Neuronal stem cell (in vitro differentiated cells): ENCODE results near the gene AGAP1.

Experiments
- DNase-seq: peaks from one replicate; pipeline ENCODE4 v3.0.0-alpha.2; 2013; ENCODE audit warnings: low spot score
- H2AFZ ChIP-seq: one replicate; pipeline ENCODE4 v1.6.1; 2013; ENCODE audit warnings: mild to moderate bottlenecking, low read length, inconsistent platforms
- H2AK5ac ChIP-seq: 2 replicates; pipeline ENCODE4 v1.6.1; 2013; ENCODE audit warnings: low read depth, mild to moderate bottlenecking, inconsistent platforms, low read length, moderate library complexity, mixed read lengths
- H2BK120ac ChIP-seq: 2 replicates; pipeline ENCODE4 v1.6.1; 2013; ENCODE audit warnings: low read depth, mild to moderate bottlenecking, inconsistent platforms, low read length, moderate library complexity, mixed read lengths
- H2BK12ac ChIP-seq: one replicate; pipeline ENCODE4 v1.6.1; 2013; ENCODE audit warnings: low read length, inconsistent platforms
- H2BK15ac ChIP-seq: 2 replicates; pipeline ENCODE4 v1.6.1; 2013; ENCODE audit warnings: mild to moderate bottlenecking, low read length, inconsistent platforms, mixed read lengths
- H2BK5ac ChIP-seq: one replicate; pipeline ENCODE4 v1.6.1; 2013; ENCODE audit warnings: inconsistent platforms, mild to moderate bottlenecking, low read length, moderate library complexity
- H3K14ac ChIP-seq: one replicate; pipeline ENCODE4 v1.6.1; 2013; ENCODE audit warnings: low read length, inconsistent platforms
- H3K18ac ChIP-seq: 2 replicates; pipeline ENCODE4 v1.6.1; 2013; ENCODE audit warnings: low read length, inconsistent platforms
- H3K23ac ChIP-seq: 2 replicates; pipeline ENCODE4 v1.6.1; 2013; ENCODE audit warnings: low read depth, mild to moderate bottlenecking, mixed read lengths, low read length, inconsistent platforms; ENCODE audit not compliant: poor library complexity
- H3K27ac ChIP-seq: replicated peaks from 3 replicates; pipeline ENCODE4 v1.5.1; 2013; ENCODE audit warnings: low read length, inconsistent platforms
- H3K27me3 ChIP-seq, 3 experiments: 2 replicates each; pipeline ENCODE4 v1.6.1; 2013; ENCODE audit warnings: low read length in 3 of 3, mild to moderate bottlenecking in 2 of 3, inconsistent platforms in 1 of 3, low read depth in 1 of 3, mixed read lengths in 1 of 3, moderate library complexity in 1 of 3; ENCODE audit not compliant: control insufficient read depth in 3 of 3, insufficient read depth in 3 of 3
- H3K36me3 ChIP-seq, 2 donors: replicated peaks in 1 of 2; 2 replicates each; pipeline ENCODE4 v1.6.1; 2013; ENCODE audit warnings: low read length in 2 of 2; ENCODE audit not compliant: control insufficient read depth in 2 of 2, insufficient read depth in 2 of 2
- H3K4ac ChIP-seq: 2 replicates; pipeline ENCODE4 v1.6.1; 2013; ENCODE audit warnings: inconsistent platforms, mild to moderate bottlenecking, low read length, moderate library complexity
- H3K4me1 ChIP-seq, 2 donors: 1 replicate in 1 of 2; 2 replicates in 1 of 2; pipeline ENCODE4 v1.6.1; 2013; ENCODE audit warnings: low read length in 2 of 2, low read depth in 1 of 2; ENCODE audit not compliant: control insufficient read depth in 2 of 2, insufficient read depth in 1 of 2
- H3K4me2 ChIP-seq: one replicate; pipeline ENCODE4 v1.6.1; 2013; ENCODE audit warnings: mild to moderate bottlenecking, low read length, inconsistent platforms; ENCODE audit not compliant: insufficient read depth, poor library complexity, severe bottlenecking
- H3K4me3 ChIP-seq, 2 donors: 2 replicates each; pipeline ENCODE4 v1.5.1; 2013; ENCODE audit warnings: low read length in 2 of 2, mild to moderate bottlenecking in 2 of 2, inconsistent platforms in 1 of 2, moderate library complexity in 1 of 2
- H3K79me1 ChIP-seq: one replicate; pipeline ENCODE4 v1.6.1; 2013; ENCODE audit warnings: low read depth, mild to moderate bottlenecking, inconsistent platforms, low read length, moderate library complexity
- H3K9ac ChIP-seq: one replicate; pipeline ENCODE4 v1.6.1; 2013; ENCODE audit warnings: mild to moderate bottlenecking, low read depth, low read length, inconsistent platforms; ENCODE audit not compliant: poor library complexity
- H3K9me3 ChIP-seq, 2 donors: replicated peaks in 1 of 2; 2 replicates each; pipeline versions ENCODE3 to v1.6.1; 2013; ENCODE audit warnings: low read length in 2 of 2, mild to moderate bottlenecking in 2 of 2, inconsistent platforms in 1 of 2, low read depth in 1 of 2, mixed read lengths in 1 of 2, moderate library complexity in 1 of 2; ENCODE audit not compliant: control insufficient read depth in 2 of 2, insufficient read depth in 1 of 2
- H4K8ac ChIP-seq: one replicate; pipeline ENCODE4 v1.6.1; 2013; ENCODE audit warnings: low read depth, mild to moderate bottlenecking, inconsistent platforms, low read length, moderate library complexity
- H4K91ac ChIP-seq: one replicate; pipeline ENCODE4 v1.6.1; 2013; ENCODE audit warnings: low read length, low read depth, mild to moderate bottlenecking, inconsistent platforms; ENCODE audit not compliant: poor library complexity
- WGBS, 2 donors: extraction: QIAGEN DNeasy Blood & Tissue Kit; methylation state at CpG; one replicate each; pipeline ENCODE4 v1.1.7; 2013; ENCODE audit warnings: missing lambda C conversion rate in 2 of 2, mixed read lengths in 1 of 2; ENCODE audit not compliant: insufficient read length in 2 of 2, insufficient replicate concordance in 1 of 2; ENCODE audit errors: extremely low coverage in 2 of 2; 5-methylcytosine and 5-hydroxymethylcytosine counted together

The AGAP1 gene

GRCh38 chr2:235722869-235723268 lies 229.0 kb downstream of the AGAP1 start:
- Histone ChIP-seq H2BK15ac (no peak overlapping the region), H3K9ac (no peak overlapping the region), H3K4me2 (no peak overlapping the region), H3K14ac (no peak overlapping the region), H3K79me1 (peaks cover 3% of the 10 kb centered on the region), H3K23ac (no peak overlapping the region), H4K91ac (no peak overlapping the region), H2BK12ac (no peak overlapping the region), H3K27me3 (no peaks in the 10 kb centered on the region), H2AFZ (no peak overlapping the region), H3K27ac (no peak overlapping the region), H3K36me3 (peaks cover 6 to 85% of the 10 kb centered on the region in 2 donors), H3K4ac (no peak overlapping the region), H3K4me1 (peaks cover 9 to 11% of the 10 kb centered on the region in 2 donors), H2BK5ac (no peak overlapping the region), H2AK5ac (no peak overlapping the region), H3K18ac (no peak overlapping the region), H3K4me3 (no peak overlapping the region), H3K9me3 (peaks cover 2 to 12% of the 10 kb centered on the region in 2 donors), H2BK120ac (no peak overlapping the region), H4K8ac (no peak overlapping the region)
- no peak for DNase-seq
- WGBS, 2 donors: no CpG with 5 or more reads among the region's 7 CpGs

GRCh38 chr2:235723371-235723770 lies 229.5 kb downstream of the AGAP1 start:
- Histone ChIP-seq H3K79me1 (peaks cover 3% of the 10 kb centered on the region), H3K36me3 (peaks cover 7 to 81% of the 10 kb centered on the region in 2 donors), H4K91ac (no peak overlapping the region), H3K9ac (no peak overlapping the region), H3K23ac (no peak overlapping the region), H3K4ac (no peak overlapping the region), H2AK5ac (no peak overlapping the region), H3K18ac (no peak overlapping the region), H3K27ac (no peak overlapping the region), H4K8ac (no peak overlapping the region), H3K27me3 (no peaks in the 10 kb centered on the region), H2BK12ac (no peak overlapping the region), H2AFZ (no peak overlapping the region), H2BK15ac (no peak overlapping the region), H3K9me3 (peaks cover 2 to 12% of the 10 kb centered on the region in 2 donors), H3K14ac (no peak overlapping the region), H2BK120ac (no peak overlapping the region), H3K4me2 (no peak overlapping the region), H3K4me1 (peaks cover 9 to 11% of the 10 kb centered on the region in 2 donors), H3K4me3 (peak overlapping the region in 1 of 2 donors; percentile 34), H2BK5ac (no peak overlapping the region)
- DNase-seq: no peak
- WGBS, 2 donors: no CpG with 5 or more reads among the region's 6 CpGs

DNA sequence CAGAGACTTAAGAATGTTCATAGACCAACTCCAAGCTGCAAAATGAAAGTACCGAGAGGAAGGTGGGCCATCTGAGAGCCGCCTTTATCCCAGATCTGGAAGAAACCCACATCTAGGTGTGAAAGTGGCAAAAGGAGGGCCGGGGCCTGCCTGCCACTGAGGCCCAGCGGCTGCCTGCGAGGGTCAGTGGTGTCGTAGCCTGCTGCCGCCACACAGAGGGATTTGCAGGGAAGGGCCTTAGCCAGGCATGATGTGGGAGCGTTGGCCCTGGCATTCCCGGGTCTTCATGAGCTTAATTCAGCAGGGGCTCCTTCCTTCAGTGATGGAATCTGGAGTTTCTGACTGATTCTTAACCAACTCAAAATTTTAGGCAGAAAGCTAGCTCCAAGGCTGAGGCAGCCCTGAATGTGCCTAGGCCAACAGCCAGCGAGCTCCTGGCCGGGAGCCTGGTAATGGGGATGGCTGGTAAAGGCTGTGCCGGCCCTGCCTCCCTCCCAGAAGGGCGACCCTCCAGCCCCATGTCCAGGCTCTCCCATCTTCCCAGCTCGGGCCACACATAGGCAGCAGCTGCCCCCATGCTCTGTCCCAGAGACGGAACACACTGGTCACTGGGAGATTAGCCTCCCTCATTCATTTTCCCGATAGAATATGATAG lies 230.1 kb downstream of the AGAP1 start:
- no peak overlapping the region for H2AK5ac ChIP-seq

DNA sequence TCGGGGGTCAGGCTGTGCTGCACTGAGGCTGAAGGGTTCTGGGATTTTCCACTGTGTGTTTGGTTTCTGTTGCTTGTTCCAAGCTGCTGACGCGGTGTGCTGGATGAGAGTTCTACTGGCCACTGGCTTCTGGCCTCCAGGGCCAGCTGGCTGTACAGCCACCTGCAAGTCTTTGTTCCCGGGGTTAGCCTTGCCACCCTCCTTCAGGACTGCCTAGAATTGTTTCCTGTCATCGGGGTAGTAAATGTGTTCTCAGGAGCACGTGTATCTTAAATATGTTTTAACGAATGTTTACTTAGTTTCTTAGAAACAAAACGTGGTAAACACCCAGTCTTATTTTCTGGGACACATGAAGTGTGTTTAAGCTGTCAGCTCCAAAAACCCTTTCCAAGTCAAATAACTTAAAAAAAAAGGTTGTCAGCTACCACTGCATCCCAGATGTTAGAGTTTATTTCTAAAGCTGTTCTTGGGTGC lies 231.2 kb downstream of the AGAP1 start:
- Histone ChIP-seq H3K14ac (no peak overlapping the region), H2BK15ac (no peak overlapping the region), H2BK12ac (no peak overlapping the region), H3K4ac (no peak overlapping the region), H2AFZ (no peak overlapping the region), H3K9ac (no peak overlapping the region), H3K79me1 (no peaks in the 10 kb centered on the region), H2BK5ac (no peak overlapping the region), H4K8ac (no peak overlapping the region), H3K18ac (peak overlapping the region; percentile 71), H4K91ac (no peak overlapping the region), H3K23ac (no peak overlapping the region), H3K4me2 (no peak overlapping the region), H3K4me1 (peaks cover 0 to 9% of the 10 kb centered on the region in 2 donors), H3K4me3 (no peak overlapping the region), H3K36me3 (peaks cover 5 to 76% of the 10 kb centered on the region in 2 donors), H2BK120ac (no peak overlapping the region), H3K27me3 (no peaks in the 10 kb centered on the region), H2AK5ac (no peak overlapping the region), H3K27ac (no peak overlapping the region), H3K9me3 (peaks cover 0 to 7% of the 10 kb centered on the region in 2 donors)
- no CpG with 5 or more reads among the region's 8 CpGs for WGBS, 2 donors
- DNase-seq: no peak

More for the DNA sequence above, 230.1 kb downstream of the AGAP1 start:
- Histone ChIP-seq H3K23ac (no peak overlapping the region), H3K79me1 (peaks cover 3% of the 10 kb centered on the region), H4K8ac (no peak overlapping the region), H3K4me3 (no peak overlapping the region), H2BK15ac (no peak overlapping the region), H3K27me3 (no peaks in the 10 kb centered on the region), H2BK12ac (no peak overlapping the region), H4K91ac (no peak overlapping the region), H3K14ac (no peak overlapping the region), H2BK120ac (no peak overlapping the region), H3K18ac (no peak overlapping the region), H2AFZ (no peak overlapping the region), H3K27ac (no peak overlapping the region), H3K36me3 (peaks cover 7 to 79% of the 10 kb centered on the region in 2 donors), H3K4me2 (no peak overlapping the region), H3K4ac (no peak overlapping the region), H3K4me1 (peaks cover 7 to 11% of the 10 kb centered on the region in 2 donors), H2BK5ac (no peak overlapping the region), H3K9me3 (peaks cover 2 to 12% of the 10 kb centered on the region in 2 donors), H3K9ac (no peak overlapping the region)
- WGBS, 2 donors: no CpG with 5 or more reads among the region's 16 CpGs
- DNase-seq: no peak
